Stimulated activated naive CD8-positive, alpha-beta T cell treated with anti-CD3 and anti-CD28 coated beads, Interleukin-15, amount 100 ng/mL, for 72 hours (primary cell): ENCODE measurements around the gene ARHGAP26.
"Not testable (repeated sequence)": the region's sequence is repeated elsewhere in the genome, so short reads cannot be mapped to it uniquely, and the experiment has no call there.

Experiments used
- ATAC-seq: fragments of 150-1000 bp; cut with Tn5 transposase; 2 replicates; pipeline ENCODE4 v1.10.0; 2021; ENCODE audit warnings: mild to moderate bottlenecking, moderate library complexity
- DNase-seq, 2 donors: peaks; one replicate each; pipeline ENCODE4 v3.0.0; 2021 to 2022
- H3K27ac Mint-ChIP-seq, 2 donors: one replicate each; pipeline ENCODE4 v1.8.0; 2022; ENCODE audit warnings: mild to moderate bottlenecking in 2 of 2, mixed read lengths in 2 of 2, moderate library complexity in 2 of 2
- H3K27me3 Mint-ChIP-seq: one replicate; pipeline ENCODE4 v1.8.0; 2022; ENCODE audit warnings: mixed read lengths
- H3K4me1 Mint-ChIP-seq: one replicate; pipeline ENCODE4 v1.8.0; 2022; ENCODE audit warnings: mild to moderate bottlenecking, mixed read lengths
- H3K4me3 Mint-ChIP-seq, 2 donors: one replicate each; pipeline ENCODE4 v1.8.0; 2022; ENCODE audit warnings: mild to moderate bottlenecking in 2 of 2, mixed read lengths in 2 of 2, moderate library complexity in 1 of 2
- H3K9me3 Mint-ChIP-seq, 2 donors: one replicate each; pipeline ENCODE4 v1.8.0; 2022; ENCODE audit warnings: mixed read lengths in 2 of 2

Gene ARHGAP26

DNA sequence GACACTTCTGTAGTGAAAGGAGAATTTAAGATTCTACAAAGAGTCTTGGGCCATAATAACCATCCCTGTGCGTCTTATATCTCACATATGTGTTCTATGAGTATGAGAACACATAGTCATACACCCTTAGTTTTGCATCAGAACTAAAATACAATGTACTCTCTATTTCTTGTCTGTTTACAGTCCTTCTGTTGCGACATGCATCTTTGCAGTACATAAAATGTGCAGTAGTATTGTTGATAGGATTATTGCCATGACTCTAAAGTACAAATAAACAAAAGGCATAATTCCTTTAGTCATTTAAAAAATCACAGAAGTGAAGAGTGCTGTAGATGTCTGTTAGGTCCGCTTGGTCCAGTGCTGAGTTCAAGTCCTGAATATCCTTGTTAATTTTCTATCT is 431.4 kb downstream of the ARHGAP26 start:
- Mint-ChIP-seq H3K9me3 (peaks cover 14 to 24% of the 10 kb centered on the region in 2 donors), H3K4me3 (no peak overlapping the region), H3K27ac (no peak overlapping the region), H3K27me3 (no peaks in the 10 kb centered on the region), H3K4me1 (peaks cover 20% of the 10 kb centered on the region)
- ATAC-seq (no peak), DNase-seq (no peak)

DNA sequence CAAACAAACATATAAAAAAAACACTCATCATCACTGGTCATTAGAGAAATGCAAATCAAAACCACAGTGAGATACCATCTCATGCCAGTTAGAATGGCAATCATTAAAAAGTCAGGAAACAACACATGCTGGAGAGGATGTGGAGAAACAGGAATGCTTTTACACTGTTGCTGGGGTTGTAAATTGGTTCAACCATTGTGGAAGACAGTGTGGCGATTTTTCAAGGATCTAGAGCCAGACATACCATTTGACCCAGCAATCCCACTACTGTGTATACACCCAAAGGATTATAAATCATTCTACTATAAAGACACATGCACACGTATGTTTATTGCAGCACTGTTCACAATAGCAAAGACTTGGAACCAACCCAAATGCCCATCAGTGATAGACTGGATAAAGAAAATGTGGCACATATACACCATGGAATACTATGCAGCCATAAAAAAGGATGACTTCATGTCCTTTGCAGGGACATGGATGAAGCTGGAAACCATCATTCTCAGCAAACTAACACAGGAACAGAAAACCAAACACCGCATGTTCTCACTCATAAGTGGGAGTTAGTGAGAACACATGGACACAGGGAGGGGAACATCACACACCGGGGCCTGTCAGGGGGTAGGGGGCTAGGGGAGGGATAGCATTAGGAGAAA is 433.3 kb downstream of the ARHGAP26 start:
- DNase-seq, H3K4me3 Mint-ChIP-seq, H3K27me3 Mint-ChIP-seq, H3K4me1 Mint-ChIP-seq, ATAC-seq, H3K27ac Mint-ChIP-seq: not testable (repeated sequence)
- peaks cover 4 to 10% of the 10 kb centered on the region in 2 donors for H3K9me3 Mint-ChIP-seq

DNA sequence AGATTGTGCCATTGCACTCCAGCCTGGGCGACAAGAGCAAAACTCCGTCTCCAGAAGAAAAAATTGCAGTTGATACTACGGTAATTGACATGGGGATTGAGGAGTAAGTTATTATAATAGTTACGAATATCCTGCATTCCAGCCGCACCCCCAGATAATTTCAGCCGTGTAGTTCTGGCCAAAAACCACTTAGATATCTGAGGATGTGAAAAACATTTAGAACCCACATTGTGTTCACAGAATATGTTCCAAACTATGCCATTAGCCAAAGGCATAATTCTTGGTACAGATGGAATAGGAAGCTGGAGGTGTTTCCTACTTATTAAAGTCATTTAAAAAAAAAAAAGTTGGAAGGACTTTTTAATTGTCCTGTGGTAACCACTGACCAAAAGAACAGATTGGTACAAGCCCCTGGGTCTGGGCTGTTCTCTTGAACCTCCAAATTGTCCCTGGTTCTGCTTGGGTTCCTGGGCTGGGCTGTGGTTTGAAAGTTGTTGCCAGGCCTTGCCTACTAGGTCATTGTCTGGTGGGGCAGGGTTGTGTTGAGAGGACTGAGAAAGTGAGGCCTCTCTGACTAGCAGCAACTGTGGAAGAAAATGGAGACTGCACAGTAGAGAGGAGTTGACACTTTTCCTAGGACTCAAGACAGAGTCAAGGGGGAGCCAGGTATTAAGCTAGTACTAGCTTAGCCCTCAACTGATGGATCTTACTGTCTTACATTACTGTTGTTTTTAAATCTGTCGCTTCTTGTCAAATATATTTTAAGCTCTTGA is 434.5 kb downstream of the ARHGAP26 start:
- ATAC-seq = no peak
- Mint-ChIP-seq H3K9me3 (peaks cover 4 to 18% of the 10 kb centered on the region in 2 donors), H3K4me3 (no peak overlapping the region), H3K27me3 (no peaks in the 10 kb centered on the region), H3K4me1 (peaks cover 10% of the 10 kb centered on the region), H3K27ac (peak overlapping the region in 1 of 2 donors; percentile 24)
- DNase-seq = no peak

DNA sequence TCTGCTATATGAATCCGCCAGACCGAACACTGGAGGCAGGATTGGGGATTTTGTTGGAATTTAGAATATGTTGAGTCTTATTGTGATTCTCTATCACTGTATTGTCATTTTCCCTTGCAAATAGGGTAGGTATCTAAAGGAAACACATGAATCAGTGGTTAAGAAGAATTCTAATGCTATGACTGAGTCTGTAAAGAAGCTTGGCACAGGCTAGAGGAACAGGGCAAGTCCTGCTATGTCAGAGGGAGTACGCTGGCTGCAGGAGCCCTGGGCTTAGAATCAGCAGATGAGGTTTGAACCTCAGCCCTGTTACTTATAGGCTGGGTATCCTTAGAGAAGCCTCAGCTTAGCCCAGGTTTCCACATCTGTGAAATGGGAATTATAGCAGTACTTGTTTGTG is 435.2 kb downstream of the ARHGAP26 start:
- Mint-ChIP-seq H3K4me1 (peaks cover 10% of the 10 kb centered on the region), H3K27ac (peak overlapping the region in 1 of 2 donors; percentile 24), H3K4me3 (no peak overlapping the region), H3K27me3 (no peaks in the 10 kb centered on the region), H3K9me3 (peaks cover 4 to 18% of the 10 kb centered on the region in 2 donors)
- ATAC-seq = no peak
- DNase-seq = no peak

DNA sequence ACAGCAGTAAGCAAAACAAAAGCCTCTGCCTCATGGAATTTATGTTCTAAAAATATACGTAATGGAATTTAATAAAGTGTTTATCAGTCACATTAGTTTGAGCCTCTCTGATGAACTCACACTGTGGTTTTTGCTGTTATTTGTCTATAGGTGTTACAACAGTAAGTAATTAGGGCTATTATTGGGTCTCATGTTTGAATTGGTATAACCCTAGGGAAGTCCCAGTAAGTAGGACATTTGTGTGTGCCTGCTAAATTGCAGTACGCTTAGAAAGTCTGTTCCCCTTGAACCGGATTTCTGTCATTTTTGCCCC is 435.7 kb downstream of the ARHGAP26 start:
- DNase-seq = no peak
- no peak overlapping the region for H3K27ac Mint-ChIP-seq
- peaks cover under 1 to 18% of the 10 kb centered on the region in 2 donors for H3K9me3 Mint-ChIP-seq
- no peaks in the 10 kb centered on the region for H3K27me3 Mint-ChIP-seq
- H3K4me3 Mint-ChIP-seq = no peak overlapping the region
- H3K4me1 Mint-ChIP-seq = peaks cover 10% of the 10 kb centered on the region
- no peak for ATAC-seq

DNA sequence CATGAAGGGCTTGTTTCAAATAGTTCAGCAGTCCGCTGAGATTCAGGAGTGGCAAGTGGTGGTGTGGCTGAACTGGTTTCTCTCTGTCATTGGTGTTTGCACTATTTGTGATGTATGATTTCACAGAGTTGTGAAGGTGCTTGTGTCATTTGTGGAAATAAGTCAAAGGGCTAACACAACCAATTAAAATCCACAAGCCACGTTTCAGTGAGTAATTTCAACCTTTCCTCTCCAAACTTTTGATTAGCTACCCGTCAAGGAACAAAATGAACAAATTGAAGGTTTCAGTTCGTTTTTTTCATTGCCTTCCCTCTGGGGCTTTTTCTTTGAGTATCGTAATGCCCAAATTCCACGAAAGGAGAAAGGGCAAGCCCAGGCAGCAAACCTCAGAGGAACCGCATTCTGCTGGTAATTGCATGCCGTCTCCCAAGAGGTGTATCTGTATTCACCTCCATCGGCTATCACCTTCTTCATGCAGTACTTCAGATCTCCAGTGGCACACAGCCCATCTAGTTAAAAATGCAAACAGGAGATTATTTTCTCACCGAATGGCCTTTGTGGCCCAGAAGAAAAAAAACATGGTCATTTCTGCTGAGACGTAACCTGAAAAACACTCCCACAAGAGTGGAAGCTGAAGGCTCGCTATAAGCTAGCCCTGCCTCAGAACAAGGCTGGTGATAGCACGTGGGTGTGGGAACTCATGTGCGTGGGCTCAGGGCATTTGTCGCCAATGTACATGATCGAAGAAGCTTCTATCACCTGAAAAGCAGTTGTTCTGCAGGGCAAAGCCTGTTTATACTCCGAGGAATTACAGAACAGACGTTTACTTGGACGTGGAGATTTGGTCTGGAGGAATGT is 436.2 kb downstream of the ARHGAP26 start:
- no peak overlapping the region for H3K27ac Mint-ChIP-seq
- peak; percentile 66 for ATAC-seq

DNA sequence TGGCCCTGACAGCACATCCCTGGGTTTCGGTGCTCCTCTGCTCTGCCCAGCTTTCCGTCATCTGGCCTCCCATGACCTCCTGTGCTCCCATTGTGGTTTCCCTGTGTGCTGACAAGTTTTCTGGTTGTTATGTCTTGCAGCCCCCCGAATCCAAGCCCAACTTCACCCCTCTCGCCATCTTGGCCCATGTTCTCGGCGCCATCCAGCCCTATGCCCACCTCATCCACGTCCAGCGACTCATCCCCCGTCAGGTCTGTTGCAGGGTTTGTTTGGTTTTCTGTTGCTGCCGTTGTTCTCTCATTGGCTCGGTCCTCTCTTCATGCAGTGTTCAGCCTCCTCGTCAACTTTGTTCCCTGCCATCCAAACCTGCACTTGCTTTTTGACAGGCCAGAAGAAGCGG is 436.9 kb downstream of the ARHGAP26 start:
- H3K4me1 Mint-ChIP-seq = peaks cover 10% of the 10 kb centered on the region
- peak overlapping the region in 1 of 2 donors; percentile 24 for H3K27ac Mint-ChIP-seq
- H3K27me3 Mint-ChIP-seq = no peaks in the 10 kb centered on the region
- H3K4me3 Mint-ChIP-seq = no peak overlapping the region
- H3K9me3 Mint-ChIP-seq = peaks cover 0 to 14% of the 10 kb centered on the region in 2 donors
- ATAC-seq (no peak), DNase-seq (no peak)

More for the DNA sequence above, 436.2 kb downstream of the ARHGAP26 start:
- Mint-ChIP-seq H3K4me3 (no peak overlapping the region), H3K27me3 (no peaks in the 10 kb centered on the region), H3K4me1 (peaks cover 10% of the 10 kb centered on the region), H3K9me3 (peaks cover 0 to 18% of the 10 kb centered on the region in 2 donors)
- DNase-seq = no peak

DNA sequence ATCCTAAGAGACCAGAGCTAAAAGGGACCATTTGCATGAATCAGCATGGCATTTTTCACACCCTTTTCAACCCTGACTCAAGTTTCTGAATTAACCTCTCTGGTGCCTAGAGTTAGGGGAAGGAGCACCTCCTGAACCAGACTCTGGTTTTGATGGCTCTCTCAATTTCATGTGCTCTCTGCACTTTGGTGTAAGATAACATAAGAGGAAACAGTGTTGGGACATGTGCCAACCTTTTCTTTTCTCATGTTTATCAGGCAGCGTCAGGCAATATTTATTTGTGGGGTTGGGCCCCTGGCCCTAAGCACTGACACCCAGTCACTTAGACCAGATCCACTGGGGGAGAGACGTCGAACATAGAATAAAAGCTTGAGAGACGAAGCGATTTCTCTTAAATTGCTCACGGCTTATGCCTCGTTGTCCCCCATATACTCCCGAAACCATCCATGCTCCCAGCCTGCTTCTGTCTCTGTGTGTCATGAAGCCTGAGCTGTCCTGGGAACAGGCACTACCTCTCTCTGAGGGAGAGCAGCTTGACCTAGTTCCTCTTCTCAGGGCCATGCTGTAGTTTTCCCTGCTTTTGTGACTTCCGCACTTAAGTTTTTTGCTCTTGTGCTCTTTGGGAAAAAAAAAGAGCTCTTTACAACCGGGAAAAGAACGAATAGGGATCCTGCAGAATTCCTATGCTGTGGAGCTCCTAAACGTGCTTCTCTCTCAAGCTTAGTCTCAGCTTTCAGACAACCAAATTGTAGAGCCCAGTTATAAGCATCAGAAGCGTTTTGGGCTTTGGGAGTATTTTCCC is 437.6 kb downstream of the ARHGAP26 start:
- DNase-seq (no peak), ATAC-seq (peak; percentile 31)
- no peak overlapping the region for H3K4me3 Mint-ChIP-seq
- H3K4me1 Mint-ChIP-seq = peaks cover 10% of the 10 kb centered on the region
- H3K27me3 Mint-ChIP-seq = no peaks in the 10 kb centered on the region
- peaks cover 0 to 7% of the 10 kb centered on the region in 2 donors for H3K9me3 Mint-ChIP-seq
- H3K27ac Mint-ChIP-seq = peak overlapping the region in 1 of 2 donors; percentile 24

DNA sequence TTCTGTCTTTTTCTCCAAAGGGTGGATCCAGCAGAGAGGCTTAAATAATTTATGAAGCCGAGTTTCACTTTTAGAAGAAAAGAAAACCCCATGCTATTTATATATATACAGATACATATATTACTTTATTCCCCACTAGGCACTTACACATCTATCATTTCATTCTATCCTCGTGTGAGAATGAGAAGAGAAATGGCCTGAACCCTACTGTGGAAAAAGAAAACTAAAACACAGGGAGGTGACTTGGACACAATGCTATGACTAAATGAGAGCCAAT is 438.1 kb downstream of the ARHGAP26 start:
- peaks cover 0 to 7% of the 10 kb centered on the region in 2 donors for H3K9me3 Mint-ChIP-seq
- peaks cover 10% of the 10 kb centered on the region for H3K4me1 Mint-ChIP-seq
- H3K27ac Mint-ChIP-seq = no peak overlapping the region
- ATAC-seq (no peak), DNase-seq (no peak)
- H3K4me3 Mint-ChIP-seq = no peak overlapping the region
- no peaks in the 10 kb centered on the region for H3K27me3 Mint-ChIP-seq

DNA sequence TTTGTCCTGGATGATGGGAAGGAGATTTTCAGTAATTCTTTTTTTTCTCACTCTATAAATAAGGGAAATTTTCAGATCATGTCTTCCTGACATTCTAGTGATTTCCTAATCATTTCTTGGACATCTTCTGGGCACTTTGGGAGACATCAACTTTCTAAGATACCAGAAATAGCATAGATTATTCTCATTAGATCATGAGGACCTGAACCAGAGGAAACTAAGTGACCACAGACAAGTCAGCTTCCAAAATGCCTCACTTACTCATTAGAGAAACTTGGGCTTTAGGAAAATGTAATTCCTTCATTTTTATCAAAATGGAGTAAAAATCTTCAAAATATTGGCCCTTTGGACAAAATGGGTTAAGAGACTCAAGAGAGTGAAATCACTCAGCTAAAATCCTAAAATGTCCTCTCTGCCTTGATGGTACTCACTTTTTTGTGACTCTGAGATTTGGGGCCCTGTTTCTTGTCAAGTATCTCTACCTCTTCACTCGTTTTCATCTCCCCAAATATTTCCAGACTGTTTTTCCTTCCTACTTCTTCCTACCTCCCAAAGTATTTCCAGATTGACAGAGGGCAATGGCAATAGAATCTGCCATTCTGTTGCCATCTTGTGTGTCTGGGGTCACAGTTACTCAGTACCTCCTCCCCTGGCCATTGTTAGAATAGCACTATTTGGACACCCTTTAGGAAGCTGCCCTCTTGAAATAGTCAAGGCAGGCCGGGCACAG is 438.8 kb downstream of the ARHGAP26 start:
- no peaks in the 10 kb centered on the region for H3K27me3 Mint-ChIP-seq
- H3K9me3 Mint-ChIP-seq = peaks cover 0 to 7% of the 10 kb centered on the region in 2 donors
- no peak overlapping the region for H3K4me3 Mint-ChIP-seq
- ATAC-seq (no peak), DNase-seq (no peak)
- H3K27ac Mint-ChIP-seq = no peak overlapping the region
- peaks cover 10% of the 10 kb centered on the region for H3K4me1 Mint-ChIP-seq

DNA sequence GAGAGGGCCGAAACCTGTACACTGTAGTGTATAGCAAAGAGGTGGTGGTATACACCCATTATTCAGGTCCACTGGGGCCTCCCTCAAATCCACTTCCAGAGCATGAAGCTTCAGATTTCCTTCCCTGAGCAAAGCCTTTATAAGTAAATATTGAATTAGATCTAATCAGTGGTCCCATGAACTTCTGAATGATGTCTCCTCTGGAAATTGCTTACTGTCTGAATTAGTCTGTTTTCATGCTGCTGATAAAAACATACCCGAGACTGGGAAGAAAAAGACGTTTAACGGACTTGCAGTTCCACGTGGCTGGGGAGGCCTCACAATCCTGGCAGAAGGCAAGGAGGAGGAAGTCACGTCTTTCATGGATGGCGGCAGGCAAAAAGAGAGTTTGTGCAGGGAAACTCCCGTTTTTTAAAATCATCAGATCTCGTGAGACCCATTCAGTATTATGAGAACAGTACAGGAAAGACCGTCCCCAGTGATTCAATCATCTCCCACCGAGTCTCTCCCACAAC is 439.8 kb downstream of the ARHGAP26 start:
- no peak overlapping the region for H3K27ac Mint-ChIP-seq
- DNase-seq (no peak), ATAC-seq (no peak)
- peaks cover 10% of the 10 kb centered on the region for H3K4me1 Mint-ChIP-seq
- H3K9me3 Mint-ChIP-seq = peaks cover 0 to 7% of the 10 kb centered on the region in 2 donors
- no peaks in the 10 kb centered on the region for H3K27me3 Mint-ChIP-seq
- no peak overlapping the region for H3K4me3 Mint-ChIP-seq

DNA sequence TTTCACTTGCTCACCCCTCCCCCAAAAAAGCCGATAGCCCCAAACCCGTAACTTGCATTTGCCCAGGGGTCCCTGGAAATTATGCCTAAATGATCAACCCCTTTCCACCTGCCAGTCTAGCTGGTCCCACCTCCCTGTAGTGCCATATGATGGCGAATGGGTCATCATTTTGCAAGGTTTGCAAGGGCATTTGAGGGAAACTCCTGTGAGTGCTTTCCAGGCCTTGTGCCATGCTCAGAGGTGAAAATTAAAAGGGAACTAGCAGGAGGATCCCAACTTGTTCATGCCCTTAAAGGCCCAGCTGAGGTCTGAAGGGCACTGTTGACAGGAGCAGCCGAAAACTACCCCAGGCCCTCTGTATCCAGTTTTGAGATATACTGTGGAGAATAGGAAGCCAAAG is 440.4 kb downstream of the ARHGAP26 start:
- Mint-ChIP-seq H3K27me3 (no peaks in the 10 kb centered on the region), H3K27ac (no peak overlapping the region), H3K4me3 (no peak overlapping the region), H3K4me1 (peaks cover 10% of the 10 kb centered on the region), H3K9me3 (peaks cover 0 to 7% of the 10 kb centered on the region in 2 donors)
- ATAC-seq (no peak), DNase-seq (no peak)

DNA sequence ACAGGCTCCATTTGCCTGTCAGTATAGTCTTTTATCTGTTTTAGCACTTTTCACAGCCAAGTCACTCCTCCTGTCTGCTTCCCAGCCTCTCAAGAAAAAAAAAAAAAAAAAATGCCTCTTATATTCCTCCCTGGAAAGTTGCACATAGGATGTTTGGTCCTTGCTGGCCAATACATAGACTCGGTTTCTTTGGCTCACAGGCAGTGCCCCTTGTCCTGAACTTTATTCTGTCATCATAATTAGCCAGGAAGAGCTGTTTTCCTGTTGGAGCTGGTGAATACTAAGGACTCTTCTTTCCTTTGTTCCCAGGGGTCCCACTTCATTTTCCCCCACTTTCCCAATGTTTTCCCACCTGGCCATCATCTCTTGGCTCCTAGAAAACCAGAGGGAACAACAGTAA is 442.1 kb downstream of the ARHGAP26 start:
- no peak for ATAC-seq
- Mint-ChIP-seq H3K4me1 (peaks cover 11% of the 10 kb centered on the region), H3K27ac (no peak overlapping the region), H3K4me3 (no peak overlapping the region), H3K9me3 (peaks cover 0 to 7% of the 10 kb centered on the region in 2 donors), H3K27me3 (no peaks in the 10 kb centered on the region)
- DNase-seq = no peak

DNA sequence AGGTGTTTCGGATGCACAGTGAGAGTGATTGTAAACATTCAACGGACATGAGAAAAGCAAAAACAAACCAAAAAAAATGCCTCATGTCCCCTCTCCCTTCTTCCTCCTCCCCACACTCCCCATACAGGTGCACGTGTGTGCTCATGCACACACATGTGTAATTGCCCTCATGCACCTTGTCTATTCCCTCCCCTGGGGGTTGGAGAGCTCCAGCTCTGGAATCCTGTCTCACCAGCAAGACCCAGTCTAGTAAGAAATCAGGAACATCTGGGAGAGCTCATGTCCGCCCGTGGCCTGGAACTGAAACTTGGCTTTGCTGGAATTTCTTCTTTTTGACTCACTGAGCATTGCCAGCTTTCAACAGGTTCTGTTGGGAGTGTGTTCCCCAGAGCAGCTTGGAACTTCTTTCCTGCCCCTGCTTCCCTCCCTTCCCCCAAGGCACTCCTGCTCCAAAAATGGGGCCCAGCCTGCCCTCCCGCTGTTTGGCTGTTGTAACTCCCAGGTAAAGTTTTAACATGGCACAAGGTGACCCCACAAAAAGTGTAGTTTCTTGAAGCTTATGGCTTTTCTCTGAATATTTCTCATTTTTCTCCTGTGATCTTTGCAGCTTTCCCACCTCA is 443.2 kb downstream of the ARHGAP26 start:
- no peak overlapping the region for H3K4me3 Mint-ChIP-seq
- no peak for ATAC-seq
- peaks cover 0 to 7% of the 10 kb centered on the region in 2 donors for H3K9me3 Mint-ChIP-seq
- H3K27me3 Mint-ChIP-seq = no peaks in the 10 kb centered on the region
- peaks cover 22% of the 10 kb centered on the region for H3K4me1 Mint-ChIP-seq
- no peak overlapping the region for H3K27ac Mint-ChIP-seq
- DNase-seq = no peak
